Stimulated activated naive CD8-positive, alpha-beta T cell treated with anti-CD3 and anti-CD28 coated beads, Interleukin-15, Interleukin-2, amounts not matched to agents 100 U/mL and 50 U/mL, for 24 hours (primary cell): ENCODE measurements around the gene CFAP92.

Experiments
- ATAC-seq: fragments of 150-1000 bp; cut with Tn5 transposase; one replicate; pipeline ENCODE4 v1.10.0; 2021
- DNase-seq: peaks from one replicate; pipeline ENCODE4 v3.0.0; 2021

CFAP92 gene

DNA sequence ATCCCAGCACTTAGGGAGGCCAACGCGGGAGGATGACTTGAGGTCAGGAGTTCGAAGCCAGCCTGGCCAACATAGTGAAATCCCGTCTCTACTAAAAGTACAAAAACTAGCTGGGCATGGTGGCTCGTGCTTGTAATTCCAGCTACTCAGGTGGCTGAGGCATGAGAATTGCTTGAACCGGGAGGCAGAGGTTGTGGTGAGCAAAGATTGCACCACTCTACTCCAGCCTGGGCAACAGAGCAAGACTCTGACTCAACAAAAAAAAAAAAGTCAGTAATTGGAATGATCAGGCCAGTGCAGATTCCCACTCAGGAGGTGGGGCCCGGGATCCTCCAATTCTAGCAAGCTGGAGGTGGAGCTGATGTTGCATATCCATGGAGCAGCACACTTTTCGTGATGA lies 5.6 kb downstream of the CFAP92 start:
- DNase-seq (no peak), ATAC-seq (no peak)

DNA sequence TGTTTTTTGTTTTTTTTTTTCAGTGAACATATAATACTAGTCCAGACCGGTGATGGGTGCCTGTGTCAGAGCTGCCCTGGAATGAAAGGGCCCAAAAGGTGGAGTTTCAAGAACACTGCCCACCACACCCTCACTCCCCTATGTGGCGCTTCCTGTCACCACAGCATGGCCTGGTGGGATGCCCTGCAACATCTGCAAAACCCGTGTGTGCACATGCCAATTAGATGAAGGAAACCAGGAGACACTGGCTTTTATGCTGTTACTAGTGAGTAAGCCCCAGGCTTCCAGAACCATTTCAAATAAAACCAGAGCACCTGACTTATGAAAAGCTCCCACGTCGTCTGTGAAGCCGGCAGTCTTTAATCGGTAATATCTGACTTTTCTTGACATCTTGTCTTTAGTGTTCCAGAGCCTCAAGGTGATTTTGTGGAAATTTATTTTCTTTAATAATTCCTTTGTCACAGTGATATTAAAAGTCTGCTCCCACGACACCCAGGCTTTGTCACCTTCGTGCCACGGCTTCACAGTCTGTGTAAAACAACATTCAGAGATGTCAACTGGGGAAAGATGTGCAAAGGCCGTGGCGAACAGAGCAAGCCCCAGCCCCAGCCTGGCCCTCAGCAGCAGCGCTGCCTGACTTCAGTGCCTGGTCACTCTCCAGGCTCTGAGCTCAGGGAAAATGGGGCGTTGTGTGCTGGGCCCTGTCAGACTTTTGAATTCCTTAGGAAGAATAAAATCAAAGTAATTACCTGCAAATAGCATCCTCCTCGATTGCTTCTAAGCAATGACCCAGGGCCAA lies 6.4 kb downstream of the CFAP92 start:
- DNase-seq (no peak), ATAC-seq (no peak)

DNA sequence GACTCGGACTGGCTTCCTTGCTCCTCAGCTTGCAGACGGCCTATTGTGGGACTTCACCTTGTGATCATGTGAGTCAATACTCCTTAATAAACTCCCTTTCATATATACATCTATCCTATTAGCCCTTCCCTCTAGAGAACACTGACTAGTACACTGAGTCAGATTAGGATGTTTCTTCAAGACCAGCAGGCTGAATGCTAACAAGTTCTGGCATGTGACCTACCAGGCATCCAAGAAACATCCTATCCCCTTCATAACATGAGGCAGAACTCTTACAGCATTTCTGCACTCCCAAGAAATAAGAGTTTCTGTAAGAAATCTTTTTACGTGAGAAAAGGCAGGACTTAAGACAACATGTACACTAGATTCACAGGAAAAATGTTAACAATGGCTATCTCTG lies 9.3 kb downstream of the CFAP92 start:
- DNase-seq (no peak), ATAC-seq (no peak)

DNA sequence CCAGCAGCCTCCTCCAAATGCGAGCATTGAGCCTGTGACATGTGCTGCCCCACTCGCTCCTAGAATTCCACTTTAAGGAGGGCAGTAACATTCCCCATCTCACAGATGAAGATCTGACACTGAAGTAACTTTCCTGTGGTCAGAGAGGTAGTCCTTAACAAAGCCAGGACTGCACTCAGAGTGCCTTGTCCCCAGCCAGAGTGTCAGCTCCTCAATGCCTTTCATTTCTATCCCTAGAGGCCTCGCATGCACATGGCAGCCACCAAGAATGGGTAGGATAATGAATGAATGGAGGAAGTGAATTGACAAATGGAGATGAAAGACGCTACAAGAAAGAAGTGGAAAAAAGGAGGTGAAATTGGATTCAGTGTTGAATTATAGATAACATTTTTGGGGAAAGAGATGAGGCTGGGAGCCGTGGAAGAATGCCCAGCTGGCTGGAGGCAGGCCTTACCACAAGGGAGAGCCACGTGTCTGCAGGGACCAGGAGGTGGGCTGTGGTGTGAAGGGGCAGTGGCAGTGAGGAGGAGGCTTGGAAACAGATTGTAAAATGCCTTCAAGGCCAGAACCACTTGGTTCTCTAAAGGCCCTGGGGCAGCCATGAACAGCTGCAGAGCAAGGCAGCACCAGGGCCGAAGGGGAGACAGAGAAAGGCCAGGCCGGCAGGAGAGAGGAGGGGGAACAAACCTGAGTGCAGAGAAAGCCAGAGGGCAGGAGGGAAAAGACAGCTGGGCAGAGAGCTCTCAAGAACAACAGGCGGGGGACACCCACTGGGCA lies 10.4 kb downstream of the CFAP92 start:
- DNase-seq (no peak), ATAC-seq (no peak)

DNA sequence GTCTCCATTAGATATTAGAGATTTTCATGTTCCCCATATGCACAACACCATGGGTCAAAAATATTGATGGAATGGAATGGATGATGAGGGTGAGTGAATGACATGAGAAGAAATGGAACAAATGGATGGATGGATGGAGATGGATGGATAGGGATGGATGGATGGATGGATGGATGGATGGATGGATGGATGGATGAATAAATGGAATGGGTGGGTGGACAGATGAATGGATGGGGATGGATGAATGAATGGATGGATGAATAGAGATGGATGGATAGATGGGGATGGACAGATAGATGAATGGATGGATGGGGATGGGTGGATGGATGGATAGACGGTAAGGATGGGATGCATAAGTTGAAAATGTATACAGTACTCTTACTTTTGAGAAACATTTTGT lies 18.6 kb downstream of the CFAP92 start:
- ATAC-seq: no peak
- DNase-seq: no peak

DNA sequence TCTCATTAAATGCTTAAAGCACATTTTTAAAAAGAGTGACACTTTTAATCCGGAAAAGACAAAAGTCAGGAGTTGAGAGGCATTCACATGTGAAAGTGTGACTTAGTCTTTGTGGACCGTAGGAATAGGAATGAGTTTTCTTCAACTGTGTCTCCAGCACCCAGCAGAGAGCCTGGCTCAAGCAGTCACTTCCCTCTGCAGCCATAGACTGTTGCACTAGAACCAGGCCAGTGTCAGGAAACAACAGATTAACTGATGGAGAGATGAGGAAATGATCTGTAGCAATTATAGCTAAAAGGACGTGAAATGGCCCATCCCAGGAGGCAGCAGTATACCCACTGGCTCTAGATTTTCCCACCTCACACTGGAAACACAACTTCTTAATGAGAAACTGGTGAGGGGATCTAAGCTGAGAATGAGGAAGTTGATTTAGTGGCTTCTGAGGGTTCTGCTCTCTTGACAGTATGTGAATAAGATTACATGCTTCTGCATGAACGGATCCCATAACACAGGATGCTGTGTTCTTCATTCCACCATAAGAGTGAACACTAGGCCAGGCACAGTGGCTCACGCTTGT lies 19.8 kb downstream of the CFAP92 start:
- DNase-seq (no peak), ATAC-seq (no peak)

DNA sequence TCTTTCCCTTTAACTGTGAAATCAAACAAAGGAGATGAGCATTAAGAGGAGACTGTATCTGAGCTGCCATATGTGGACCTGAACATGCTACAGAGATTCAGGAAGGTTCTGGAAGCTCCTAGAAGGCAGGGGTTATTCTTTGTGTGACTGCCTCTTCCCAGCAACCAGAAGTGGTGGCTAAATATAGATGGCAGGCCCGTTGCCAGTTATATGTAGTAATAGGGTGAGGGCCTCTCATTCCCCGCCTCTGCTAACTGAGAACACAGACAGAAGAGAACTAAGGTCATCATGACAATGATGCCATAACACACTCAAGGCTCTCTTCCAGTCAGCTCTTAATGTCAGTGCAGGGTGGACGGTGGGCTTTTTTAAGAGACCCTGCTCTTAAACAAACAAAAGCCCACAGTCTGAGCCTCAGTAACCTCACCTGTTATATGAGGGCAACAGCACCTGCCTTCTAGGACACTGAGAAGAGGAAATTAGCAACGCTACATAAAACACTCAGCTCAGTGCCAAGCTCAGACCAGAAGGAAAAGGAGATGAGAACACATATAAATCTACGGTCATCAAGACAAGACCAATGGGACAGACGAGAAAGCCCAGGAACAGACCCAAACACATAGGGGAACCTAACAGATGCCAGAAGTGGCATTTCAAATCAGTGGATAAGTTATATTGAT lies 22.3 kb downstream of the CFAP92 start:
- ATAC-seq (no peak), DNase-seq (no peak)

DNA sequence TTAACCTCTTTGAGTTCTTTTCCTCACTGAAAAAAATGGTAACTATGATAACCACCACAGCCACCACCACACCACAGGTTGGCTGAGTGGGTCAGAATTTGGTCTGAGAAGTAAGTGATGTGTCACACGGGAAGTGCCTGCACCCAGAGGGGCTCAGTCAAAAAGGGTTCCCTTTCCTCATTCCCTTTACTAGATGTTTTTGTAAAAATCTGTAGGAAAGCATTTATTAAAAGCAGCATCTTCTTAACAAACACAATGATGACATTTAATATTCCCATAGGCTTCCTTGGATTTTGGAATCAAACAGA lies 23.2 kb downstream of the CFAP92 start:
- no peak for DNase-seq
- no peak for ATAC-seq

DNA sequence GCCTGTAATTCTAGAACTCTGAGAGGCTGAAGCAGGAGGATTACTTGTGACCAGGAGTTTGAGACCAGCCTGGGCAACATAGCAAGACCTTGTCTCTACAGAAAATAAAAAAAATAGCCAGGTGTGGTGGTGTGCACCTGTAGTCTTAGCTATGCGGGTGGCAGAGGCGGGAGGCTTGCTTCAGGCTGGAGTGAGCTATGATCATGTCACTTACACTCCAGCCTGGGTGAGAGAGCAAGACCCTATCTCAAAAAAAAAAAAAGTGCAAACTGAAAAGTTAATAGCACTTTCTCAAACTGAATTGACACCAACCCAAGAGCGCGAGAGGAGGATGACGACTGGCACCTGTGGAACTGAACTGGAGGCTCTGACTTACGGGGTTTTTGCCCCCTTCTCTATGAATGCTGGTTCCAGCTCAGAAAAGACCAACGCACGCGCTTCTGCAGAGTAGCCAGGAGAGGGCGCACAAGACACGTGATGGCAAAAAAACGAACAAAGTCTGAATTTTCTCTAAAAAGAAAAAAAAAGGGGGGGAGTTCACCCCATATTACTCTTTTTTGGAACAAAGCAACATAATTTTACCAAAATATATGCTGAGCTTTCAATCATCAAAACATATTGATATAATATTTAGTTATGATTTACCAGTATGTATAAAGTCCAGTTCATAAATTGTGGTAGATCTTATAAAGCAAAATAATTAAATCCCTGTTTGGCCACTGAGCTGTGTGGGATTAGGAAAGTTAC lies 23.7 kb downstream of the CFAP92 start:
- peak; percentile 69 for DNase-seq
- peak; percentile 56 for ATAC-seq

DNA sequence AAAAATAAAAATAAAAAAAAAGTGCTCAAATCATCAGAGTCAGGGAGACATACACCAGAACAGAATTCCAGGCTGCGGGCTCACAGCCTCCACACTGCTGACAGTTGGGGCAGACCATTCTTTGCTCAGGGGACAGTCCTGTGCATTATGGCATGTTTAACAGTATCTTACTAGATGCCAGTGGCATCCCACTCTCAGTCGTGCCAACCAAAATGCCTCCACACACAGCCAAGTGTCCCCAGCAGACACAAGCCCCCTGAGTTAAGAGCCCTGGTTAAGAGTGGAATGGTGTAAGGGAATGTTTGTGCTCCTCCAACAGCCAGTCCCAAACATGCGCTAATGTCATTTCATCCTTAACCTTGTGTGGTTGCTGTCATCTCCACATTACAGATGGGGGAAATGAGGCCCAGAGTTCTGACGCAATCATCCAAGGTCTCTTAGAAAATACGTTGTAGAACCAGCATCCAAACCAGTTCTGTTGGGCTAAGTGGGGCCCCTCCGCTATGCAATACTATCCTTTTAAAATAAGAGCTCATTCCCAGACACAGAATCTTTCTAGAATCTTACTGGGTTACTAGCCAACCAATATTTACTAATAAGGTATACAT lies 26.0 kb downstream of the CFAP92 start:
- ATAC-seq (no peak), DNase-seq (no peak)

DNA sequence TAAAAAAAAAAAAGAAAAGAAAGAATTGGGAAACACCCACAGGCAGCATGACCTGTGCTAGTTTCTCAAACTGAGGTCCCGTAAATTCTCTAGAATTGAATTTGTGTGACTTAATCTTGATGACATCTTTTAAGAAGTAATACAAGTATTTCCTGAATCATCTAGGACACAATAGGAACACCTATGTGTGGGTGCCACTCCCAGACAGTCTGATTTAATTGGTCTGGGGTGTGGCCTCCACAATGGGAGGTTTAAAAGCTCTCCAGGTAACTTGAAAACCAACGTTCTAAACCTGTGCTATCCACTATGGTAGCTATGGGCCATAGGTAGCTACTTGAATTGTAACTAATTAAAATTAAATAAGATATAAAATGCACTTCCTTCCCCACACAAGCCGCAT lies 28.1 kb downstream of the CFAP92 start:
- ATAC-seq (no peak), DNase-seq (no peak)

DNA sequence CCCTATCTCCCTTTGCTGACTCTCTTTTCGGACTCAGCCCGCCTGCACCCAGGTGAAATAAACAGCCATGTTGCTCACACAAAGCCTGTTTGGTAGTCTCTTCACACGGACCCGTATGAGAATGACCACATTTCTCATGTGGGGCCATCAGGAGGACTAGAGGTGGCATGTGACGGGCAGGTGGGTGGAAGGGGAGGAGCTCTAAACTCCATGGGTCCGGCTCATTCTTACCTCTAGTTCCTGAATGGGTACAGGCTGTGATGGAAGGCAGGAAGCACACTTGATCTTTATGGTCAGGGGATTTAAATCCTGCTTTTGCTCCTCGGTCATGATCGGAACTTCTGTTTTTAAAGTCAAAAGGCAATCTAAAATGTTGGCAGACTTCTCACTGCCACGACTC lies 28.6 kb downstream of the CFAP92 start:
- ATAC-seq: no peak
- DNase-seq: no peak

DNA sequence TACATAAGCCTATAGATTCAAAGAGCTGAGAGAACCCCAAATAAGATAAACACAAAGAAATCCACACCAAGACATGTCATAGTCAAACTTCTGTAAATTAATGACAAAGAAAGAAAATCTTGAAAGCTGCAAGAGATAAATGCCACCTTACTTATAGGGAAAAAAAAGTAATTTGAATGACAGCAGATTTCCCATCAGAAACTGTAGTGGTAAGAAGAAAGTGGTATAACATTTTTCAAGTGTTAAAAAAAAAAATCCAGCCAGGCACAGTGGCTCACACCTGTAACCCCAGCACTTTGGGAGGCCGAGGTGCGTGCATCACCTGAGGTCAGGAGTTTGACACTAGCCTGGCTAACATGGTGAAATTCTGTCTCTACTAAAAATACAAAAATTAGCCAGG lies 37.4 kb downstream of the CFAP92 start:
- no peak for DNase-seq
- ATAC-seq: no peak

DNA sequence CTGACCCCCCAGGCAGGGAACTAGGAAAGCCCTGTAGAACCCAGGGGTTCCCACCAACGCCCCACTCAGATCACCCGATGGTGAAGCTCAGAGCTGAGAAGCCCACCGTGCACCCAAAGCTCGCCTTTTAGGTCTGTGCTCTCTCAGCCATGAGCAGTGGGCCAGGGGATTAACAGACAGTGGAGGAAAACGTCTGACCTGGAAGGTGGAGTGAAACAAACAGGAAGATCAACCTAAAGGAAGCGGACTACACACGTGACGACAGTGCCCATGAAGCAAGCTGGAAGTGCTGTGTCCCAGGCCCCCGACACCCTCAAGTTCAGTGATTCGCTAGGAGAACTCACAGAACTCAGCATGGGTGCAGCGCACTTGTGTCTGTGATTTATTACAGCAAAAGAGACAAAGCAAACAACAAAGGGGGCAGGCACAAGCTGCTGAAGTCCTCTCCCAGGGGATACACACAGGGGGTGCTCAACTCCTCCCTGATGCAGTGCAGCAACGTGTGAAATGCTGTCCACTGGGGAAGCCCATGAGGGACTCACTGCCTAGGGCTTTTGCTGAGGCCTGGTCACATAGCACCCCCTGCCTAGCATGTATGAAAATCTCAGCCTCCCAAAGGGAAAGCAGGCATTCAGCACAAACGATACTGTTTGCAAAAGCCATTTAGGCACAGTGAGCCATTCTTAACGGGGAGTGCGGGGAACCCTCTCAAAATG lies 43.5 kb downstream of the CFAP92 start:
- DNase-seq (peak; percentile 14), ATAC-seq (peak; percentile 61)

DNA sequence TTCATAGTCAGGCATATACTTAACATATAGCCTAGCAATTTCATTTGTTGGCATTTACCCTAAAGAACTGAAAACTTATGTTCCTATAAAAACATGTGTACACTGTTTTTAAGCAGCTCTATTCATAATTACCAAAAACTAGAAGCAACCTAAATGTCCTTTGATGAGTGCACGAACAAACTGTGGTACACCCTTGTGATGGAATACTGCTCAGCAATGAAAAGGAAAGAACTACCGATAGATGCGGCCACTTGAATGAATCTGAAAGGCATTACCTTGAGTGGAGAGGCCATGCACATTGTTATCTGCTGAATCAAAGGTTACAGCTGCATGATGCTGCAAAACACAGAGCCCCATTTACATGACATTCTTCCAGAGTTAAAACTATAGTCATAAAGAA lies 44.7 kb downstream of the CFAP92 start:
- DNase-seq (no peak), ATAC-seq (no peak)

DNA sequence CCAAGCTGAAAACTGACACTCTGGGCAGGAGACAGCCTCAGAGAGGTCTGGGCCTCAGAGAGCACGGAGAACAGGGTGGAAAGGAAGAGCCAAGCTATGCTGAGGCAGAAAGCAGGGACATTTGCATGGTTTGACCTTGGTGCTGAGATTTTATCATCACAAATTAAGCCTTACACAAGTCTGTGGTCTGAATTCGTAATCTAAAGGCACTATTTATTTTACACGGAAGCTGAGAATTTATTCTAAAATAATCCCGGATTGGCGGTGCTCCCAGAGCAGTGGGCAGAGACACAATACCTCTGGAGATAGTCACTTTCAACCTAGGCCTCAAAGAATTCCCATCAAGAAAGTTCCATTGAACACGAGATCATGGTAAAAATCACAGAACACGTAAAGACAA lies 47.5 kb downstream of the CFAP92 start:
- DNase-seq: no peak
- no peak for ATAC-seq

DNA sequence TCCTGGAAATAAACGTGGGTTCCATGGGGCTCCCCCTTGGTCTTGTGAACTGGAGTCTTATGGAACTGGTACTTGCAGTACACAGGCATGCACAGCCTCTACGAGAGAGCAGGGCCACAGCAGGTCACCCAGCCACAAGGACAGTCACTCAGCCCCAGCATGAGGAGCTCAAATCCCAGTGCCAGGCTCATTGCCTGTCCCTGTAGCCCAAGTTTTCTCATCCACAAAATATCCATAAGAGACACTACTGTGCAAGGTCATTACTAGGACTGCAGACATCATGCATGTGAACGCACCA lies 48.0 kb downstream of the CFAP92 start:
- DNase-seq (no peak), ATAC-seq (no peak)

DNA sequence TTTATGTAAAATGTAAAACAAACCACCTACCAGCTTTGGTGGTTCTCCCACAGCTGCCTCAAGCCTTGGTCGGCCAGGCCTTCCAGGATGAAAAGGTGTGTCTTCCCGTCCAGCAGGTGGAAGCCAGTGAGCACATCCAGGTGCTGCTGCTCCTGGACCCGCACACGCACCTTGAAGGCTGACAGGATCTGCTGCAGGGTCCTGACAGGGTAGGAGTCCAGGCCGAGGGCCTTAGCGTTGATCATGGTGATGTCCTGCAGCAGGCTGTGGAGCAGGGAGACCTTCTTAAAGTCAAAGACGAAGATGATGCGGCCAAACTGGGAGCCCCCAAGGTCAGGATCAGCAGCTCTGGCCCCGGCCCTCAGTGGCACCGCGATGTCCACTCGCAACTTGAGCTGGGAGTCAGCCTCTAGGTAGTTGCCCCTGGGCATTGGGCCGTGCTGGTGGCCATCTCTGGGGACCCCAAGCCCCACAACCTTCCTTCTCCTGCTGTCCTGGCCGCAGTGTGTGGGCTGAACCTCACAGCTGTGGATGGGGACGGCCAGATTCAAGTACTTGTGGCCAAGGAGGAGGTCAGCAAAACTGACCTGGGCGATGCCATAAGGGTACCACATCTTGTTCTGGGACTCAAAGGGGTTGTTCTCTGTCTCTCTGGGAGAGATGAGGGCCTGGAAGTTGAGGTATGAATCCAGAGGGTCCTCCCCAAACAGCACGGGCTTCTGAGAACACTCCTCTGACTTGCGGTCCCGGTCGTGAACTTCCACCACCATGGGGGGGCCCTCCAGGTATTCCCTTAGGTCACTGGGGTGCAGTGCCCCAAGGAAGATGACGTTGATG lies 48.6 kb downstream of the CFAP92 start:
- DNase-seq (no peak), ATAC-seq (no peak)

DNA sequence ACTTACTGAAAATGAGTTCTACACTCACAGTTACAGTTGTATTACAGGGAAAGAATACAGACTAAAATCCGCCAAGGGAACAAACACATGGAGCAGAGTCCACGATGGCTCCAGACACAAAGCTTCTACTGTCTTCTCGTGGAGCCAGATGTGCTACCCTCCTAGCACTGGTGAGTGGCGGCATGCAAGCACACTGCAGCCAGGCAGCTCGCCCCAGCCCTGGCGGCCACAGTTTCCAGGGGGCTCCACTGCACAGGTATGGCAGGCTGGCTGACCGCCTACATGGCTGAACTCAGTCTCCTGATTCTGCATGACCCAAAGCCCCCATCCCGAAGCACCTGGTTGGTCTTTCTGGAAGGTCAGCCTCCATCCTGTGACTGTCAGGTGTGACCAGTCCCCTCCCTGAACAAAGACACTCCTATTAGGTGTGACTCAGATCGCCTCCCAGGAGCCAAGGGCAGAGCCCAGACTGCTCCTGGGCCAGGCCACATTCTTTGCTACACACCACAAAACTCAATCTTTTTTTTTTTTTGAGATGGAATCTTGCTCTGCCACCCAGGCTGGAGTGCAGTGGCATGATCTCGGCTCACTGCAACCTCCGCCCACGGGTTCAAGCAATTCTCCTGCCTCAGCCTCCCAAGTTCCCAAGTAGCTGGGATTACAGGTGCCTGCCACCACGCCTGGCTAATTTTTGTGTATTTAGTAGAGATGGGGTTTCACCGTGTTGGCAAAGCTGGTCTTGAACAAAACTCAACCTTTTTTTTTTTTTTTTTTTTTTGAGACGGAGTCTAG lies 51.5 kb downstream of the CFAP92 start:
- DNase-seq (no peak), ATAC-seq (no peak)

DNA sequence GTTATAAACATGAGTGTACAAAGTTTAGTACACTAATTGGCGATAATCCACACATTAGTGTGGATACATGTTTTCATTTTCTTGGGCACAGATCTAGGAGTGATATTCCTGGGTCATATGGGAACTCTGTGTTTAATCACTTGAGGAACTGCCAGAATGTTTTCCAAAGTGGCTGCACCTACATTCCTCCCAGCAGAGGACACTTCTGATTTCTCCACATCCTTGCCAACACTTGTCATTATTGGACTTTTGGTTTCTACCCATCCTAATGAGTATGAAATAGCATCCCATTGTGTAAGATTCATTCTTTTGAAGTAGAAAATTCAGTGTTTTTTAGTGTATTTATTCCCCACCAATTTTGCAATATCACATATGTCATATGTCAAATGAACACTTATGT lies 53.6 kb downstream of the CFAP92 start:
- ATAC-seq: no peak
- no peak for DNase-seq
